T-cell (primary cell): ENCODE measurements around the gene SLC29A3. TPM values are rescaled to one million over a fixed set of nuclear protein-coding genes. Genes with fewer than 3 reads are reported as not detected.

Source experiments
- ATAC-seq, 4 experiments: fragments of 200-7000 bp in 3 of 4; fragments of 150-1000 bp in 1 of 4; cut with Tn5 transposase; replicated peaks in 1 of 4; 1 replicate in 3 of 4; 2 replicates in 1 of 4; pipeline ENCODE4 v1.10.0; 2021; ENCODE audit warnings: moderate library complexity in 3 of 4, mild to moderate bottlenecking in 2 of 4, moderate number of reproducible peaks in 1 of 4
- CTCF ChIA-PET, 2 donors: fragments of 300-600 bp; sonication (Branson Sonifier 250); formaldehyde crosslinking; loops; one replicate each; lab custom pipeline; 2022; ENCODE audit warnings: antibody characterized with exemption in 2 of 2; lab: Charles Lee
- POLR2A ChIA-PET, 2 donors: fragments of 300-600 bp; sonication (Branson Sonifier 250); formaldehyde crosslinking; loops; one replicate each; lab custom pipeline; 2022; ENCODE audit warnings: antibody characterized with exemption in 2 of 2; lab: Charles Lee
- DNase-seq, 35 experiments: peaks; one replicate each; pipeline versions ENCODE4 v3.0.0 to v3.0.0-alpha.2; 2013 to 2023
- H3K27ac ChIP-seq: one replicate; pipeline ENCODE4 v1.5.1; 2013; ENCODE audit warnings: low read length
- H3K27me3 ChIP-seq, 2 experiments: replicated peaks in 1 of 2; 1 replicate in 1 of 2; 2 replicates in 1 of 2; pipeline versions ENCODE4 v1.6.1 to v1.7.0; 2013; ENCODE audit warnings: low read length in 1 of 2, mixed read lengths in 1 of 2; ENCODE audit not compliant: control insufficient read depth in 2 of 2, insufficient read depth in 2 of 2; ENCODE audit errors: extremely low read depth in 1 of 2
- H3K36me3 ChIP-seq, 2 donors: 1 replicate in 1 of 2; 2 replicates in 1 of 2; pipeline versions ENCODE4 v1.6.1 to v1.7.0; 2013; ENCODE audit warnings: low read length in 1 of 2; ENCODE audit not compliant: control insufficient read depth in 2 of 2, insufficient read depth in 1 of 2; ENCODE audit errors: extremely low read depth in 1 of 2
- H3K4me1 ChIP-seq, 2 experiments: 1 replicate in 1 of 2; 2 replicates in 1 of 2; pipeline versions ENCODE4 v1.6.1 to v1.7.0; 2013; ENCODE audit warnings: low read length in 2 of 2, mixed read lengths in 1 of 2; ENCODE audit not compliant: insufficient read depth in 2 of 2, control insufficient read depth in 1 of 2; ENCODE audit errors: extremely low read depth in 1 of 2
- H3K4me3 ChIP-seq, 2 donors: 1 replicate in 1 of 2; 2 replicates in 1 of 2; pipeline versions ENCODE4 v1.5.1 to v1.7.0; 2013; ENCODE audit warnings: mild to moderate bottlenecking in 2 of 2, low read length in 1 of 2, moderate library complexity in 1 of 2; ENCODE audit not compliant: control insufficient read depth in 1 of 2; ENCODE audit errors: extremely low read depth in 1 of 2
- H3K9me3 ChIP-seq: 2 replicates; pipeline ENCODE4 v1.7.0; 2013
- H3K27ac Mint-ChIP-seq, 2 donors: one replicate each; pipeline ENCODE4 v1.8.0; 2020 to 2021; ENCODE audit warnings: mild to moderate bottlenecking in 2 of 2, mixed read lengths in 2 of 2
- H3K27me3 Mint-ChIP-seq, 2 donors: one replicate each; pipeline ENCODE4 v1.8.0; 2021 to 2022; ENCODE audit warnings: mixed read lengths in 2 of 2
- H3K36me3 Mint-ChIP-seq: one replicate; pipeline ENCODE4 v1.8.0; 2021; ENCODE audit warnings: mixed read lengths
- H3K4me1 Mint-ChIP-seq, 3 donors: one replicate each; pipeline ENCODE4 v1.8.0; 2020 to 2022; ENCODE audit warnings: mixed read lengths in 3 of 3, mild to moderate bottlenecking in 1 of 3
- H3K4me3 Mint-ChIP-seq, 3 donors: one replicate each; pipeline ENCODE4 v1.8.0; 2020 to 2022; ENCODE audit warnings: mild to moderate bottlenecking in 3 of 3, mixed read lengths in 3 of 3, moderate library complexity in 3 of 3
- H3K9me3 Mint-ChIP-seq, 3 donors: one replicate each; pipeline ENCODE4 v1.8.0; 2020 to 2022; ENCODE audit warnings: mixed read lengths in 3 of 3
- WGBS: methylation state at CpG from one replicate; pipeline ENCODE4 v1.1.5; 2013; ENCODE audit warnings: missing lambda C conversion rate; ENCODE audit not compliant: insufficient coverage; 5-methylcytosine and 5-hydroxymethylcytosine counted together
- total RNA-seq, 35 experiments: library from RNA in 6 of 35; stranded (reverse) in 6 of 35; fragments of 120-200 nt in 1 of 35; gene quantifications; one replicate each; pipeline versions ENCODE4 v1.2.1 to v1.2.4 and lab custom pipeline; 2013 to 2026

The SLC29A3 gene
- total RNA-seq, 5 donors from 2014 or later (not counting 1 experiment from before 2014, with no cell fraction given): 3.3 to 8.8 (median 6.5) TPM

DNA sequence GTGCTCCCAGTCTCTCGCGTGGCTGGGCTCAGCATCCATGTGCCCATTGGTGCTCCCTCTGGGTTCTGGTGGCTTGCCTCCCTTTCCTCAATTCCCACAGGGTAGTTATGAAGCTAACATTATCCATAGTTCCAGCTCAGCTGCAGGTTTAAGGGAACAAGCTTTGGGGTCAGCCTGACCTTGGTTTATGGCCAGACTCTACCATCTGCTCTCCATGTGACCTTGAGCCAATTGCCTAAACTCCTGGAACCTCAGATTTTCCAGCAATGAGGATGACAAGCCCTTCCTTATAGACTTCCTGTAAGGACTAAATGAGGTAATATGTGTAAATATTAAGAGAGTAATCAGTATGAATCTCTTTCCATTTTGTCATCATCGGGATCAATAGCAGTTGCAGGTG lies 10.1 kb upstream of the SLC29A3 start:
- POLR2A ChIA-PET: interaction anchor here in 1 of 2 donors (0.6 to 0.7 kb wide), 2 partner anchors 540 to 1834 kb away, joined by 4 to 5 read pairs; no protein-coding TSS in a partner anchor

GRCh38 chr10:71309919-71310318 lies 9.1 kb upstream of the SLC29A3 start:
- DNase-seq: no peak

More for the DNA sequence above, 10.1 kb upstream of the SLC29A3 start:
- Mint-ChIP-seq H3K4me3 (no peak overlapping the region), H3K4me1 (no peaks in the 10 kb centered on the region), H3K27me3 (peaks cover 11 to 17% of the 10 kb centered on the region in 2 donors), H3K27ac (no peak overlapping the region), H3K36me3 (no peaks in the 10 kb centered on the region), H3K9me3 (no peaks in the 10 kb centered on the region)
- Histone ChIP-seq H3K4me1 (peaks cover 0 to 1% of the 10 kb centered on the region in 2 experiments), H3K36me3 (no peaks in the 10 kb centered on the region), H3K9me3 (no peaks in the 10 kb centered on the region), H3K27ac (no peak overlapping the region), H3K4me3 (no peak overlapping the region), H3K27me3 (peaks cover 0 to 13% of the 10 kb centered on the region in 2 experiments)
- CTCF ChIA-PET: no interaction called here
- DNase-seq: no peak
- WGBS: 92% methylated on average over 2 of the region's 3 CpGs
- ATAC-seq: no peak

GRCh38 chr10:71312220-71312619 lies 6.8 kb upstream of the SLC29A3 start:
- Histone ChIP-seq H3K27me3 (peaks cover 0 to 9% of the 10 kb centered on the region in 2 experiments), H3K9me3 (no peaks in the 10 kb centered on the region), H3K36me3 (no peaks in the 10 kb centered on the region), H3K4me3 (no peak overlapping the region), H3K27ac (no peak overlapping the region), H3K4me1 (peaks cover 0 to 8% of the 10 kb centered on the region in 2 experiments)
- Mint-ChIP-seq H3K9me3 (no peaks in the 10 kb centered on the region), H3K27ac (no peak overlapping the region), H3K4me1 (peaks cover 0 to 3% (median 0%) of the 10 kb centered on the region in 3 donors), H3K36me3 (no peaks in the 10 kb centered on the region), H3K4me3 (no peak overlapping the region), H3K27me3 (peaks cover 11 to 17% of the 10 kb centered on the region in 2 donors)
- WGBS: no CpG with 5 or more reads among the region's 1 CpG
- POLR2A ChIA-PET: interaction anchor here in 1 of 2 donors (0.6 kb wide), 1 partner anchor 12 kb away, joined by 3 read pairs; no protein-coding TSS in a partner anchor
- DNase-seq: no peak
- no peak for ATAC-seq
- CTCF ChIA-PET: interaction anchor here (0.9 to 2.2 kb wide), 2 partner anchors 10 to 396 kb away, joined by 3 to 6 read pairs; no protein-coding TSS in a partner anchor

More at GRCh38 chr10:71309919-71310318, 9.1 kb upstream of the SLC29A3 start:
- H3K27me3 Mint-ChIP-seq: peaks cover 11 to 17% of the 10 kb centered on the region in 2 donors
- no peak overlapping the region for H3K4me3 Mint-ChIP-seq
- CTCF ChIA-PET: interaction anchor here in 1 of 2 donors (0.6 kb wide), 1 partner anchor 1704 kb away, joined by 3 read pairs; no protein-coding TSS in a partner anchor
- peaks cover 0 to 9% of the 10 kb centered on the region in 2 experiments for H3K27me3 ChIP-seq
- no peak for ATAC-seq
- 90% methylated on average over 2 of the region's 3 CpGs for WGBS
- no peaks in the 10 kb centered on the region for H3K36me3 ChIP-seq
- H3K4me3 ChIP-seq: no peak overlapping the region
- H3K4me1 ChIP-seq: peaks cover 0 to 8% of the 10 kb centered on the region in 2 experiments
- no peak overlapping the region for H3K27ac Mint-ChIP-seq
- no peaks in the 10 kb centered on the region for H3K9me3 Mint-ChIP-seq
- POLR2A ChIA-PET: interaction anchor here in 1 of 2 donors (0.7 kb wide), 1 partner anchor 539 kb away, joined by 4 read pairs; no protein-coding TSS in a partner anchor
- no peak overlapping the region for H3K27ac ChIP-seq
- peaks cover 0 to 3% (median 0%) of the 10 kb centered on the region in 3 donors for H3K4me1 Mint-ChIP-seq
- H3K36me3 Mint-ChIP-seq: no peaks in the 10 kb centered on the region
- H3K9me3 ChIP-seq: no peaks in the 10 kb centered on the region

- ChIA-PET POLR2A (interaction anchor here in 1 of 2 donors (1.0 kb wide), 1 partner anchor 118 kb away, joined by 3 read pairs; no protein-coding TSS in a partner anchor), CTCF (interaction anchor here (0.6 to 2.7 kb wide), 5 partner anchors 11 to 395 kb away, joined by 3 to 12 read pairs (median 6); no protein-coding TSS in a partner anchor)
- Mint-ChIP-seq H3K27ac (no peak overlapping the region), H3K9me3 (no peaks in the 10 kb centered on the region), H3K27me3 (peaks cover 11 to 17% of the 10 kb centered on the region in 2 donors), H3K36me3 (no peaks in the 10 kb centered on the region), H3K4me1 (peaks cover 0 to 8% (median 2%) of the 10 kb centered on the region in 3 donors), H3K4me3 (no peak overlapping the region)
- H3K27ac ChIP-seq: no peak overlapping the region
- 89% methylated on average over 9 of the region's 19 CpGs for WGBS
- H3K4me1 ChIP-seq: peaks cover 0 to 8% of the 10 kb centered on the region in 2 experiments
- DNase-seq (no peak), ATAC-seq (no peak)
- H3K27me3 ChIP-seq: peaks cover 0 to 9% of the 10 kb centered on the region in 2 experiments
- H3K36me3 ChIP-seq: no peaks in the 10 kb centered on the region
- no peak overlapping the region for H3K4me3 ChIP-seq
- H3K9me3 ChIP-seq: no peaks in the 10 kb centered on the region
These were observed 6.0 kb upstream of the SLC29A3 start for GRCh38 chr10:71312811-71313789.

- DNase-seq: peak in 32 of 35 experiments; percentile 20 to 82 (median 42)
- H3K4me1 Mint-ChIP-seq: peaks cover 0 to 12% (median 6%) of the 10 kb centered on the region in 3 donors
- ChIA-PET CTCF (interaction anchor here (0.6 to 2.7 kb wide), 5 partner anchors 63 to 515 kb away, joined by 3 to 12 read pairs (median 6); no protein-coding TSS in a partner anchor), POLR2A (no interaction called here)
- ATAC-seq: peak; percentile 33 to 42 (median 39)
- no peaks in the 10 kb centered on the region for H3K36me3 Mint-ChIP-seq
- Histone ChIP-seq H3K4me1 (peaks cover 0 to 15% of the 10 kb centered on the region in 2 experiments), H3K27ac (no peak overlapping the region), H3K36me3 (no peaks in the 10 kb centered on the region), H3K9me3 (no peaks in the 10 kb centered on the region), H3K4me3 (no peak overlapping the region), H3K27me3 (peaks cover 0 to 9% of the 10 kb centered on the region in 2 experiments)
- peaks cover 11 to 17% of the 10 kb centered on the region in 2 donors for H3K27me3 Mint-ChIP-seq
- H3K27ac Mint-ChIP-seq: no peak overlapping the region
- H3K4me3 Mint-ChIP-seq: no peak overlapping the region
- H3K9me3 Mint-ChIP-seq: no peaks in the 10 kb centered on the region
- 18% methylated on average over 3 of the region's 21 CpGs for WGBS
These were observed 4.9 kb upstream of the SLC29A3 start for GRCh38 chr10:71314028-71314693.
